Keratinocyte (primary cell): ENCODE data around the gene MUC5B. TPM values are rescaled to one million over a fixed set of nuclear protein-coding genes. Genes with fewer than 3 reads are reported as not detected.
"Not testable (repeated sequence)": the region's sequence is repeated elsewhere in the genome, so short reads cannot be mapped to it uniquely, and the experiment has no call there.

ENCODE experiments used
- DNase-seq: peaks from one replicate; pipeline ENCODE4 v3.0.0-alpha.2; 2011; ENCODE audit warnings: low read depth, missing footprints, low spot score
- FAIRE-seq: peaks from 2 replicates; lab custom pipeline; 2011; peaks lifted over from hg19 to GRCh38; lab: Jason Lieb, UNC
- H2AFZ ChIP-seq: 2 replicates; pipeline ENCODE4 v1.6.0; 2012; ENCODE audit warnings: low read length, control low read depth, inconsistent platforms; ENCODE audit not compliant: control insufficient read depth
- H3K27ac ChIP-seq: 2 replicates; pipeline ENCODE4 v1.5.1; 2011; ENCODE audit warnings: low read length; ENCODE audit not compliant: control insufficient read depth, insufficient read depth
- H3K27me3 ChIP-seq: 3 replicates; pipeline ENCODE4 v1.6.0; 2011; ENCODE audit warnings: low read length; ENCODE audit not compliant: control insufficient read depth, insufficient read depth; ENCODE audit errors: extremely low read depth
- H3K36me3 ChIP-seq, 2 experiments: 2 replicates in 1 of 2; 3 replicates in 1 of 2; pipeline ENCODE4 v1.5.1; 2011; ENCODE audit warnings: low read length in 2 of 2, mild to moderate bottlenecking in 1 of 2; ENCODE audit not compliant: control insufficient read depth in 2 of 2, insufficient read depth in 2 of 2; ENCODE audit errors: extremely low read depth in 1 of 2
- H3K4me1 ChIP-seq: 3 replicates; pipeline ENCODE4 v1.5.1; 2011; ENCODE audit warnings: low read length; ENCODE audit not compliant: control insufficient read depth, insufficient read depth; ENCODE audit errors: extremely low read depth
- H3K4me2 ChIP-seq: 3 replicates; pipeline ENCODE4 v1.6.0; 2011; ENCODE audit warnings: low read depth, low read length; ENCODE audit not compliant: control insufficient read depth, insufficient read depth; ENCODE audit errors: extremely low read depth
- H3K4me3 ChIP-seq, 3 experiments: fragments of 200-600 bp in 1 of 3; sonication (generic) in 1 of 3; 2 replicates in 2 of 3; 3 replicates in 1 of 3; pipeline ENCODE4 v1.5.1; 2011 to 2016; ENCODE audit warnings: low read length in 3 of 3, mild to moderate bottlenecking in 3 of 3, control low read depth in 2 of 3, inconsistent platforms in 1 of 3, low read depth in 1 of 3, mixed read lengths in 1 of 3, mixed run types in 1 of 3, moderate library complexity in 1 of 3; ENCODE audit not compliant: control insufficient read depth in 2 of 3, insufficient read depth in 2 of 3; ENCODE audit errors: extremely low read depth in 1 of 3
- H3K79me2 ChIP-seq: 2 replicates; pipeline ENCODE4 v1.6.0; 2012; ENCODE audit warnings: low read length; ENCODE audit not compliant: control insufficient read depth, insufficient read depth
- H3K9ac ChIP-seq: 3 replicates; pipeline ENCODE4 v1.6.0; 2011; ENCODE audit warnings: low read length; ENCODE audit not compliant: control insufficient read depth, insufficient read depth; ENCODE audit errors: extremely low read depth
- H3K9me1 ChIP-seq: 3 replicates; pipeline ENCODE4 v1.6.0; 2011; ENCODE audit warnings: low read length; ENCODE audit not compliant: control insufficient read depth, insufficient read depth; ENCODE audit errors: extremely low read depth
- H3K9me3 ChIP-seq: 2 replicates; pipeline ENCODE4 v1.5.1; 2012; ENCODE audit warnings: low read depth, low read length; ENCODE audit not compliant: control insufficient read depth
- H4K20me1 ChIP-seq: 3 replicates; pipeline ENCODE4 v1.6.0; 2011; ENCODE audit warnings: low read length; ENCODE audit not compliant: control insufficient read depth, insufficient read depth; ENCODE audit errors: extremely low read depth
- dilution Hi-C: fragments of 300-500 bp; cut with MboI; formaldehyde crosslinking; loops from one replicate; pipeline ENCODE4 v1.7.0; 2020; ENCODE audit warnings: low sequenced_read_pairs; ENCODE audit not compliant: extremely low pct_ligation_motif_present
- polyA plus RNA-seq, 5 experiments: library from polyadenylated mRNA; depleted of rRNA in 3 of 5; stranded (reverse) in 3 of 5; stranded (forward) in 1 of 5; unstranded in 1 of 5; fragments of >200 nt; gene quantifications; 1 replicate in 1 of 5; 2 replicates in 3 of 5; 3 replicates in 1 of 5; pipeline versions ENCODE4 v1.2.1 to v1.2.3, GENCODE V29; 2011 to 2012; ENCODE audit warnings: missing spikeins in 2 of 5, low read depth in 1 of 5, low replicate concordance in 1 of 5

MUC5B gene
- polyA plus RNA-seq, 1 donor (not counting 4 experiments of a cell fraction or from before 2014, with no cell fraction given) = not detected

- H3K4me3 ChIP-seq, H3K4me2 ChIP-seq, H4K20me1 ChIP-seq, H3K27me3 ChIP-seq, H2AFZ ChIP-seq, DNase-seq, H3K9me1 ChIP-seq, H3K36me3 ChIP-seq, H3K79me2 ChIP-seq, H3K27ac ChIP-seq, H3K4me1 ChIP-seq, FAIRE-seq, H3K9ac ChIP-seq, dilution Hi-C loops: not testable (repeated sequence)
- H3K9me3 ChIP-seq = peaks cover 12% of the 10 kb centered on the region
Measured at GRCh38 chr11:1245717-1246116, 22.9 kb downstream of the MUC5B start.

- H4K20me1 ChIP-seq, H2AFZ ChIP-seq, H3K27ac ChIP-seq, dilution Hi-C loops, H3K27me3 ChIP-seq, H3K79me2 ChIP-seq, H3K4me1 ChIP-seq, FAIRE-seq, DNase-seq, H3K9ac ChIP-seq, H3K4me2 ChIP-seq, H3K9me1 ChIP-seq, H3K4me3 ChIP-seq, H3K36me3 ChIP-seq: not testable (repeated sequence)
- peaks cover 13% of the 10 kb centered on the region for H3K9me3 ChIP-seq
Measured at GRCh38 chr11:1246301-1246700, 23.4 kb downstream of the MUC5B start.

DNA sequence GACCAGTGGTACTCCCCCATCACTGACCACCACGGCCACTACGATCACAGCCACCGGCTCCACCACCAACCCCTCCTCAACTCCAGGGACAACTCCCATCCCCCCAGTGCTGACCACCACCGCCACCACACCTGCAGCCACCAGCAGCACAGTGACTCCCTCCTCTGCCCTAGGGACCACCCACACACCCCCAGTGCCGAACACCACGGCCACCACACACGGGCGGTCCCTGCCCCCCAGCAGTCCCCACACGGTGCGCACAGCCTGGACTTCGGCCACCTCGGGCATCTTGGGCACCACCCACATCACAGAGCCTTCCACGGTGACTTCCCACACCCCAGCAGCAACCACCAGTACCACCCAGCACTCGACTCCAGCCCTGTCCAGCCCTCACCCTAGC lies 24.2 kb downstream of the MUC5B start:
- DNase-seq, H4K20me1 ChIP-seq, H3K27ac ChIP-seq, H3K4me2 ChIP-seq, H3K9me1 ChIP-seq, H3K4me1 ChIP-seq, H2AFZ ChIP-seq, H3K27me3 ChIP-seq, H3K36me3 ChIP-seq, FAIRE-seq, H3K9ac ChIP-seq, dilution Hi-C loops, H3K79me2 ChIP-seq, H3K4me3 ChIP-seq: not testable (repeated sequence)
- H3K9me3 ChIP-seq = peaks cover 17% of the 10 kb centered on the region

DNA sequence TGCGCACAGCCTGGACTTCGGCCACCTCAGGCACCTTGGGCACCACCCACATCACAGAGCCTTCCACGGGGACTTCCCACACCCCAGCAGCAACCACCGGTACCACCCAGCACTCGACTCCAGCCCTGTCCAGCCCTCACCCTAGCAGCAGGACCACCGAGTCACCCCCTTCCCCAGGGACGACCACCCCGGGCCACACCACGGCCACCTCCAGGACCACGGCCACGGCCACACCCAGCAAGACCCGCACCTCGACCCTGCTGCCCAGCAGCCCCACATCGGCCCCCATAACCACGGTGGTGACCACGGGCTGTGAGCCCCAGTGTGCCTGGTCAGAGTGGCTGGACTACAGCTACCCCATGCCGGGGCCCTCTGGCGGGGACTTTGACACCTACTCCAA lies 26.1 kb downstream of the MUC5B start:
- H3K4me3 ChIP-seq, H3K4me1 ChIP-seq, H3K4me2 ChIP-seq, DNase-seq, H2AFZ ChIP-seq, H3K27ac ChIP-seq, FAIRE-seq, H4K20me1 ChIP-seq, H3K27me3 ChIP-seq, H3K79me2 ChIP-seq, H3K9me1 ChIP-seq, dilution Hi-C loops, H3K36me3 ChIP-seq, H3K9ac ChIP-seq: not testable (repeated sequence)
- peaks cover 17% of the 10 kb centered on the region for H3K9me3 ChIP-seq

- H3K4me2 ChIP-seq, H2AFZ ChIP-seq, dilution Hi-C loops, H3K79me2 ChIP-seq, H3K9ac ChIP-seq, H4K20me1 ChIP-seq, H3K4me1 ChIP-seq, DNase-seq, H3K36me3 ChIP-seq, H3K27ac ChIP-seq, H3K4me3 ChIP-seq, FAIRE-seq, H3K27me3 ChIP-seq, H3K9me1 ChIP-seq: not testable (repeated sequence)
- peaks cover 17% of the 10 kb centered on the region for H3K9me3 ChIP-seq
Measured at GRCh38 chr11:1250411-1250810, 27.5 kb downstream of the MUC5B start.
